MCF 10A (cell line): ENCODE data around the gene HMG20A. TPM values are rescaled to one million over a fixed set of nuclear protein-coding genes. Genes with fewer than 3 reads are reported as not detected.

ENCODE experiments used
- BruUV-seq: library from RNA; stranded (reverse); fragments of 400-500 nt; replicated peaks from 2 replicates; lab custom pipeline; 2021; lab: Mats Ljungman, UMichigan
- CTCF ChIA-PET: fragments of 300-600 bp; sonication (Branson Sonifier 250); formaldehyde crosslinking; extraction: SDS; loops from one replicate; lab custom pipeline; 2021; ENCODE audit warnings: antibody characterized with exemption, inconsistent platforms; lab: Yijun Ruan, JAX
- POLR2A ChIA-PET: fragments of 300-600, 350-650 bp; sonication (Branson Sonifier 250); formaldehyde crosslinking; extraction: SDS; loops from one replicate; lab custom pipeline; 2020; ENCODE audit warnings: antibody characterized with exemption, inconsistent platforms; lab: Yijun Ruan, JAX
- DNase-seq: peaks from one replicate; pipeline ENCODE4 v3.0.0-alpha.2; 2018; ENCODE audit not compliant: unreplicated experiment
- H3K27ac Mint-ChIP-seq: one replicate; pipeline ENCODE4 v1.8.0; 2022; ENCODE audit warnings: mild to moderate bottlenecking, low read depth, mixed read lengths; ENCODE audit not compliant: unreplicated experiment
- H3K27me3 Mint-ChIP-seq: one replicate; pipeline ENCODE4 v1.8.0; 2022; ENCODE audit warnings: mixed read lengths; ENCODE audit not compliant: insufficient read depth, unreplicated experiment
- H3K36me3 Mint-ChIP-seq: one replicate; pipeline ENCODE4 v1.8.0; 2022; ENCODE audit warnings: mild to moderate bottlenecking, moderate library complexity, mixed read lengths; ENCODE audit not compliant: insufficient read depth, unreplicated experiment
- H3K4me1 Mint-ChIP-seq: one replicate; pipeline ENCODE4 v1.8.0; 2022; ENCODE audit warnings: mixed read lengths; ENCODE audit not compliant: insufficient read depth, unreplicated experiment
- H3K4me3 Mint-ChIP-seq: one replicate; pipeline ENCODE4 v1.8.0; 2022; ENCODE audit warnings: mild to moderate bottlenecking, moderate library complexity, mixed read lengths; ENCODE audit not compliant: unreplicated experiment
- H3K9me3 Mint-ChIP-seq: one replicate; pipeline ENCODE4 v1.8.0; 2022; ENCODE audit warnings: mixed read lengths; ENCODE audit not compliant: unreplicated experiment
- CTCF ChIP-seq: fragments of 200-600 bp; IDR thresholded peaks from one replicate; pipeline ENCODE4 v1.8.0; 2022; ENCODE audit warnings: antibody characterized with exemption, mild to moderate bottlenecking; ENCODE audit not compliant: unreplicated experiment
- intact Hi-C: fragments of 100-400 bp; cut with micrococcal nuclease; formaldehyde crosslinking; loops from 2 replicates; pipeline ENCODE4 v1.14.1; 2022
- total RNA-seq: library from RNA; stranded (reverse); gene quantifications from 2 replicates; pipeline ENCODE4 v1.2.3, GENCODE V29; 2022

HMG20A gene
- total RNA-seq, 1 experiment from 2014 or later: 39.7 TPM

DNA sequence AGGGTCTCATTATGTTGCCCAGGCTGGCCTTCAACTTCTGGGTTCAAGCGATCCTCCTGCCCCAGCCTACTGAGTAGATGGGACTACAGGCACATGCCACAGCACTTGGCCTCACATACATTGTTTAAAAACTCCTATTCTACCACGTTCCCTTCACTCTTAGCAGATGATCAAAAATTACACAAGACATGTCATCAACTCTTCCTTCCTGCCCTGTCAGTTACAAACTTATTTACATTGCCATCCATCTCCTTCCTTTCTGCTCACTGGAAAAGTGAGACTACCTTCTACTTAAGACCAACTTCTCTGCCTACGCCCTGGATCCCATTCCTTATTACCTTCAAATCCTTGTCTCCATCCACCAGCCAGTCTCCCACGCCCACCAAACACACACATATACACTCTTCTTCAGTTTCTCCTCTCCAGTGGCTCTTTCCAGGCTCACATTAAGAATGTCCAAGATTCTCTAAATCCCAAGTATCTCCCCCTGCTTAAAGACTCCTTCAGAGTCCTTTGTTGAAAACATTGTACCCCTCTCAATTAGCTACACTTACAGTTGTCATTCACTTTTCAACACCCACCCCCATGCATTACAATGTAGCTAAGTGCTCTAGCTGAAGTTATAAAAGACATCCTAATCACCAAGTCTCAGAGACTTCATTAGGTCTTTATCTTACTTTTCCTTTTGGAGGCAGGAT lies 5.1 kb upstream of the HMG20A start:
- no TSS peak for BruUV-seq
- CTCF ChIA-PET: interaction anchor here (0.7 to 0.9 kb wide), 2 partner anchors 66 to 1024 kb away, joined by 3 to 4 read pairs; no protein-coding TSS in a partner anchor

GRCh38 chr15:77416148-77416455 lies 4.6 kb upstream of the HMG20A start:
- POLR2A ChIA-PET: interaction anchor here (1.2 kb wide), 1 partner anchor 10 kb away, joined by 5 read pairs; no protein-coding TSS in a partner anchor
- CTCF ChIA-PET: interaction anchor here (0.6 to 0.9 kb wide), 3 partner anchors 65 to 1024 kb away, joined by 3 to 4 read pairs (median 3); no protein-coding TSS in a partner anchor
- no peak overlapping the region for H3K4me3 Mint-ChIP-seq
- intact Hi-C loops: no loop called here
- H3K4me1 Mint-ChIP-seq: peaks cover 17% of the 10 kb centered on the region
- H3K9me3 Mint-ChIP-seq: no peaks in the 10 kb centered on the region
- BruUV-seq: no TSS peak
- DNase-seq: peak; percentile 42
- no peak overlapping the region for H3K27ac Mint-ChIP-seq
- H3K36me3 Mint-ChIP-seq: peaks cover 5% of the 10 kb centered on the region
- TF ChIP-seq CTCF: no peak
- H3K27me3 Mint-ChIP-seq: no peaks in the 10 kb centered on the region

More for the DNA sequence above, 5.1 kb upstream of the HMG20A start:
- POLR2A ChIA-PET: interaction anchor here (1.2 kb wide), 1 partner anchor 10 kb away, joined by 5 read pairs; no protein-coding TSS in a partner anchor
- no peak for DNase-seq
- TF ChIP-seq CTCF: no peak
- no peaks in the 10 kb centered on the region for H3K9me3 Mint-ChIP-seq
- no peak overlapping the region for H3K4me3 Mint-ChIP-seq
- intact Hi-C loops: no loop called here
- H3K27ac Mint-ChIP-seq: no peak overlapping the region
- H3K36me3 Mint-ChIP-seq: peaks cover 3% of the 10 kb centered on the region
- no peaks in the 10 kb centered on the region for H3K27me3 Mint-ChIP-seq
- H3K4me1 Mint-ChIP-seq: peaks cover 17% of the 10 kb centered on the region

GRCh38 chr15:77416954-77417353 lies 3.7 kb upstream of the HMG20A start:
- TF ChIP-seq CTCF: no peak
- Mint-ChIP-seq H3K9me3 (no peaks in the 10 kb centered on the region), H3K36me3 (peaks cover 5% of the 10 kb centered on the region), H3K27ac (no peak overlapping the region), H3K27me3 (no peaks in the 10 kb centered on the region), H3K4me3 (no peak overlapping the region), H3K4me1 (peaks cover 17% of the 10 kb centered on the region)
- CTCF ChIA-PET: no interaction called here
- intact Hi-C loops: no loop called here
- BruUV-seq: no TSS peak
- DNase-seq: peak; percentile 2
- POLR2A ChIA-PET: interaction anchor here (1.2 kb wide), 1 partner anchor 11 kb away, joined by 5 read pairs; no protein-coding TSS in a partner anchor

GRCh38 chr15:77417602-77418001 lies 3.1 kb upstream of the HMG20A start:
- Mint-ChIP-seq H3K27ac (no peak overlapping the region), H3K9me3 (no peaks in the 10 kb centered on the region)
- no peak for DNase-seq

More at GRCh38 chr15:77417602-77418001, 3.1 kb upstream of the HMG20A start:
- no TSS peak for BruUV-seq
- Mint-ChIP-seq H3K36me3 (peaks cover 5% of the 10 kb centered on the region), H3K27me3 (no peaks in the 10 kb centered on the region), H3K4me1 (peaks cover 19% of the 10 kb centered on the region), H3K4me3 (no peak overlapping the region)
- POLR2A ChIA-PET: interaction anchor here (1.2 kb wide), 1 partner anchor 487 kb away, joined by 3 read pairs; no protein-coding TSS in a partner anchor
- no peak for TF ChIP-seq CTCF
- intact Hi-C loops: no loop called here
- CTCF ChIA-PET: no interaction called here
